HG03439 (cell line): ENCODE results near the gene ESRRA.

ENCODE experiments used
- ATAC-seq: cut with Tn5 transposase; IDR thresholded peaks from one replicate; pipeline ENCODE4 v1.9.1; 2021; ENCODE audit warnings: mild to moderate bottlenecking, moderate library complexity; ENCODE audit not compliant: unreplicated experiment

Gene ESRRA

DNA sequence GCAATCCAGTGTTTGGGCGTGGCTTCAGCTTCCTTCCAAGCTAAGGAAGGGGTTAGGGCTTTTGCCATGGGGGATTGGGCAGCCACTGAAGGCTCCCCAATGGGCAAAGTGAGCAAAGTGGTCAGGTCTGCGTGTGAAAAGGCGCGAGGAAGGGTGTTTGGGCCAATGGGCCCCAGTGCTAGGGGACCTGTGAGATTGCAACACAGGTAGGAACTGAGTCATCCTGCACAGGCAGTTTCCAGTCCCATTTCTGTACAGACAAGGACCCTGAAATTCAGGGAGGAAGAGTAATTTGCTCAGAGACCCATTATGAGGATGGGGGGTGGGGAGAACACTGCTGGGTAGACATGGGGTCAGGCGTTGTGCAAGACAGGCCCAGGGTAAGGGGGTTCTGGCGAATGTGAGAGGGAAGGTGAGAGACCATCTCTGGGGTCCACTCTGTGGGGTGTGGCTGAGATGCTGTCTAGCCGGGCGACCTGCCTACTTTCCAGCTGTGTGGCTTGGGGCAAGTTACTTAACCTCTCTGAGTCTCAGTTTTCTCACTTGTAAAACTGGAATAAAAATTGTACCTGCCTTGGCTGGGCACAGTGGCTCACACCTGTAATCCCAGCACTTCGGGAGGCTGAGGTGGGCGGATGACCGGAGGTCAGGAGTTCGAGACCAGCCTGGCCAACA is 42.0 kb downstream of the ESRRA start:
- ATAC-seq, result no peak

- ATAC-seq, result no peak
Observed at GRCh38 chr11:64348383-64349024, 43.2 kb downstream of the ESRRA start.

GRCh38 chr11:64349025-64349387 is 43.7 kb downstream of the ESRRA start:
- no peak for ATAC-seq

DNA sequence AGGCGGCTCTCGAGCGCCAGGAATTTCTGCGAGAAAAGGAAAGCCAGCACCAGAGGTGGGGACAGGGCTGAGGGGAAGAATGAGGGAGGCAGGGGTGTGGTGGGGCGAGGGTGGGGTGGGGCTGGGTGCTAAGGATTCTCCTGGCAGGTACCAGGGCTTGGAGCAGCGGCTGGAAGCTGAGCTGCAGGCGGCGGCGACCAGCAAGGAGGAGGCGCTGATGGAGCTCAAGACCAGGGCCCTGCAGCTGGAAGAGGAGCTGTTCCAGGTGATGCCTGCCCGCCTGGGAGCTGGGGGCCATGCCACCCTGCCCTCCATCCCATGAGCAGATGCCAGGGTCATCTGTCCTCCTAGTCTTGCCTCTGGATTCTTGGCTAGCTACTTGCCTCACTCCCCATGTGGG is 44.1 kb downstream of the ESRRA start:
- ATAC-seq, result no peak

DNA sequence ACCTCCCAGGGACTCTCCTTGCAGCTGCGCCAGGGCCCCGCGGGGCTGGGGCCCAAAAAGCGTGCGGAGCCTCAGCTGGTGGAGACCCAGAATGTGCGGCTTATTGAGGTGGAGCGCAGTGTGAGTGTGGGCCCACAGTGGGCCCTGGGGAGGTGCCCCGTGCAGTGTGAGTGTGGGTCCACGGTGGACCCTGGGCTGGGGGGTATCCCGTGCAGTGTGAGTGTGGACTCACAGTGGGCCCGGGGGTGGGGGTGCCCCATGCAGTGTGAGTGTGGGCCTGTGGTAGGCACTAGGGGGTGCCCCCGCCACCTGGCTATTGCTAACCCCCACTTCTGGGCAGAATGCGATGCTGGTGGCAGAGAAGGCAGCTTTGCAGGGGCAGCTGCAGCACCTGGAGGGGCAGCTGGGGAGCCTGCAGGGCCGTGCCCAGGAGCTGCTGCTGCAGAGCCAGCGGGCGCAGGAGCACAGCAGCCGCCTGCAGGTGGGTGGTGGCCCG is 45.9 kb downstream of the ESRRA start:
- ATAC-seq, result no peak

DNA sequence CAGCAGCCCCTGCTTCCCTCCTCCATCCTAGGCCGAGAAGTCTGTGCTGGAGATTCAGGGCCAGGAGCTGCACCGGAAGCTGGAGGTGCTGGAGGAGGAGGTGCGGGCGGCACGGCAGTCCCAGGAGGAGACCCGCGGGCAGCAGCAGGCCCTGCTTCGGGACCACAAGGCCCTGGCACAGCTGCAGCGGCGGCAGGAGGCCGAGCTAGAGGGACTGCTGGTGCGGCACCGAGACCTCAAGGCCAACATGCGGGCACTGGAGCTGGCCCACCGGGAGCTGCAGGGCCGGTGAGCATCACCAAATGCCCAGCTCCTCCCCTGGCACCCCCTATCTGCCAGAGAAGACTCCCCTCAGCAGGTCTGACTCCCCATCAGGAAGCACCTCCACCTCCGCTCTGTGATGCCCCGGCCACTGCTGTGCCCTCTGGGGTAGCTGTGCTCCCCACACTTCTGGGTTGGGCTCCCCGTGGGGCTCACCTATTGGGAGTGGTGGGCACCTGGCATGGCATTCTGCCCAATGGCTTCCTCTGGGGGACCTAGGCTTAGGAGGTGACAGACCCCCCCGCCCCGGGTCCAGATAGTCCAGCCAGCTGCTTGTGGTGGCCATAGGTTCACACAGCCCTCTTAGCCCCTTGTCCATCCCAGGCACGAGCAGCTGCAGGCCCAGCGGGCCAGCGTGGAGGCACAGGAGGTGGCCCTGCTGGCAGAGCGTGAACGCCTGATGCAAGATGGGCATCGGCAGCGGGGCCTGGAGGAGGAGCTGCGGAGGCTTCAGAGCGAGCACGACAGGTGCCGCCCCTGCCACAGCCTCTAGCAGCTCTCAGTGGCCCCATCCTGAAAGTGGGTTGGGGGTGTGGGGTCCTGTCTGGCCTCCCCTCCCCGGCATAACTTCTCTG is 47.0 kb downstream of the ESRRA start:
- ATAC-seq, result no peak

GRCh38 chr11:64352995-64353714 is 47.8 kb downstream of the ESRRA start:
- ATAC-seq, result no peak

DNA sequence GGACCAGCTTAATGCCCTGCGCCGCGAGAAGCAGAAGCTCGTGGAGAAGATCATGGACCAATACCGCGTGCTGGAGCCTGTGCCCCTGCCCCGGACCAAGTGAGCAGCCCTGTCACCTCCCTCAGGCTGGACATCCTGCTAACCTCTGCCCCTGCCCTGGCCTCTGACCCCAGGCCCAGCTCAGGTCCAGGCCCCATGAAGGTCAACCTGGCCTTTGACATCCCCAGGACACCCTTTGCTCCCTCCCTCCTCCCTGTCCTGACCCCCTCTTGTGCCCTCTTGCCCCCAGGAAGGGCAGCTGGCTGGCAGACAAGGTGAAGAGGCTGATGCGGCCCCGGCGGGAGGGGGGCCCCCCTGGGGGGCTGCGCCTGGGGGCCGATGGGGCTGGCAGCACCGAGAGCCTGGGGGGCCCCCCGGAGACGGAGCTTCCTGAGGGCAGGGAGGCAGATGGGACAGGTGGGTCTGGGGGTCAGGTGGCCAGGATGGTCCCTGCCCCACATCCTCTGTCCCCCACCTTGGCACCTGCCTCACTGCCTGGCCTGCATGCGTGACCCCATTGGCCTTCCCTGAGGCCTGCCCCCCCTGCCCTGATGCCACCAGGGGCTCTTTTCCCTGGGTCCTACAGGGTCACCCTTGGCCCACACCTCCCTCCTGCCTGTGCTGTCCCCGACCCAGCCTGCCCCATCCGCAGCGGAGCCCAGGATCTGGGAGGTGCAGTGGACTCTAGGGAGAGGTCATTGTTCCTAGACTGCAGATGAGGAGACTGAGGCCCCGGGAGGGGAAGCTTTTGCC is 48.6 kb downstream of the ESRRA start:
- ATAC-seq, result no peak

DNA sequence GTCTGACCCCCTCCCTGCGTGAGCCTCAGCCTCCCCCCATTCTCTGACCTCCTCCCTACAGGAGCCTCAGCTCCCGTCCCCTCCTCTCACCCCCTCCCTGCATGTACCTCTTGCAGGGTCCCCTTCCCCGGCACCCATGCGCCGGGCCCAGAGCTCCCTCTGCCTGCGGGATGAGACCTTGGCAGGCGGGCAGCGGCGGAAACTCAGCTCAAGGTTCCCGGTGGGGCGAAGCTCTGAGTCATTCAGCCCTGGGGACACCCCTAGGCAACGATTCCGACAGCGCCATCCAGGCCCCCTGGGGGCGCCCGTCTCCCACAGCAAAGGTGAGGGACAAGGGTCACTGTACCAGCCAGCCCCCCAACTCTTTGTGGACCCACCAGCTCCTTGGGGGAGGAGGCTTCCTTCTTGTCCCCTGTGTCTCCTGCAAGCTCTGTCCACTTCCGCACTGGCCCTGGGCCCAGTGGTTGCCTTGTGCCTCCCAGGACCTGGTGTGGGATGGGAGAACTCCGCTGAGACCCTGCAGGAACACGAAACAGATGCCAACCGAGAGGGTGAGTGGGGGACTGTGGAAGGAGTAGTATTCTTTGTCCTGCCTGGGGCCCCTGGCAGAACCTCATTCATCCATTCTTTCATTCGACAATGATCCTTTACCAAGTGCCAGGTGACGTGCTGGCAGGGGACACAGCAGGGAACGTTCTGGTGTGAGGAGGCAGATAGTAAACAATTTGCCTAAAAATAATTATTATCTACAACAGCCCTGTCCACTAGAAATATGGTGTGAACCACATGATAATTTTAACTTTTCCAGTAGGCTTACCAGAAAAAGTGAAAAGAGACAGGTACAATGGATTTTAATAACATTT is 50.0 kb downstream of the ESRRA start:
- no peak for ATAC-seq

DNA sequence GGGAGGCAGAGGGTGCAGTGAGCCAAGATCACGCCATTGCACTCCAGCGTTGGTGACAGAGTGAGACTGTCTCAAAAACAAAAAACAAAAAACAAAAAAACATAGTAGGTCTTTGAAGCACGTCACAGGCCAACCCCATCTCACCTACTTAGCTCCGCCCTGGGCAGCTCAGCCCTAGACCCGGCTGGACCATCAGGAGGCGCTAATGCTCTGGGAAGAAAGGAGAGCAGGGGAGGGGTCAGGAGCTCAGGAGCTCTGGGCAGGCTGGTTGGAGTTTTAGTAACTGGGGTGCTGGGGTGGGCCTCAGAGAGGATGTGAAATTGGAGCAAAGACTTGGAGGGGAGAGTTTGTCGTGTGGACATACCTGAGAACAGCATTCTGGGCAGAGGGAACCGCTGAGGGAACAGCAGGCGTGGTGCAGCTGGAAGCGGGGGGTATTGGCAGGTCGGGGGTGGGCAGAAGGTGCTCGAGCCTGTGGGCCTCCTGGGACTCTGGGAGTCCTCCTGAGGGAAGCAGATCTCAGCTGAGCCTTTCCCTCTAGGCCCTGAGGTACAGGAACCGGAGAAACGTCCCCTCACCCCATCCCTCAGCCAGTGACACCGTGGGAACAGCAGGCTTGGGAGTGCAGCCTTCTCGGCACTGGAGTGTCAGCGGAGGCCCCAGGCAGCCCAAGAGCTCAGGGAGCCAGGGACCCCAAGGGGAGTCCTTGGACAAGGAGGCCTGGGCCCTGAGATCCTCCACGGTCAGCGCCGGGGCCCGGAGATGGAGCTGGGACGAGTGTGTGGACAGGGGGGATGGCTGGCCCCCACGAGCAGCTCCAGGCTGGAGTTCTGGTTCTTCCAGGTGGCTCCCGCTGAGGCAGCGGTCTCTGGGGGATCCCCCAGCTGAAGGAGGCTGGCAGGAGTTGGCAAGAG is 51.4 kb downstream of the ESRRA start:
- no peak for ATAC-seq

- no peak for ATAC-seq
Observed at GRCh38 chr11:64357446-64357845, 52.1 kb downstream of the ESRRA start.

GRCh38 chr11:64357904-64358535 is 52.7 kb downstream of the ESRRA start:
- no peak for ATAC-seq

DNA sequence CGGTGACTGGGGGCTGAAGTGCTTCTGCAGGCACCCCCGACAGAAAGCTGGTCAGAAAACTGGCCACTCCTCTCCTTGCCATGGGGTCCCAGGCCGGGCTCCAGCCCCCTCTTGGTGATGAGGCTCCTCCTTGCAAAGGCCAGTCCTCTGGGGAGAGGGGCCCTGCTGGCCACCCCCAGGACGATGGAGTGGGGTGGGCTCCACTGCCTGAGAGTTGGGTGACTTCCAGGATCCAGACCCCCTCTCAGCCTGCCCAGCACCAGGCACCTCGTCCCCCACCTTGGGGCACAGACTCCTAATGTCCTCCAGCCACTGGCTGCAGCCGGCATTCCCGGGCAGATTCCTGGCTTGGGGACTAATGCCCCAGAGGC is 53.2 kb downstream of the ESRRA start:
- no peak for ATAC-seq

- ATAC-seq, result no peak
Observed at GRCh38 chr11:64358907-64359711, 53.8 kb downstream of the ESRRA start, which contains the start of gene RPS6KA4. Gene RPS6KA4, plus strand, starts transcription at chr11:64359162. Its CDS starts 74 bp downstream, at chr11:64359236.

DNA sequence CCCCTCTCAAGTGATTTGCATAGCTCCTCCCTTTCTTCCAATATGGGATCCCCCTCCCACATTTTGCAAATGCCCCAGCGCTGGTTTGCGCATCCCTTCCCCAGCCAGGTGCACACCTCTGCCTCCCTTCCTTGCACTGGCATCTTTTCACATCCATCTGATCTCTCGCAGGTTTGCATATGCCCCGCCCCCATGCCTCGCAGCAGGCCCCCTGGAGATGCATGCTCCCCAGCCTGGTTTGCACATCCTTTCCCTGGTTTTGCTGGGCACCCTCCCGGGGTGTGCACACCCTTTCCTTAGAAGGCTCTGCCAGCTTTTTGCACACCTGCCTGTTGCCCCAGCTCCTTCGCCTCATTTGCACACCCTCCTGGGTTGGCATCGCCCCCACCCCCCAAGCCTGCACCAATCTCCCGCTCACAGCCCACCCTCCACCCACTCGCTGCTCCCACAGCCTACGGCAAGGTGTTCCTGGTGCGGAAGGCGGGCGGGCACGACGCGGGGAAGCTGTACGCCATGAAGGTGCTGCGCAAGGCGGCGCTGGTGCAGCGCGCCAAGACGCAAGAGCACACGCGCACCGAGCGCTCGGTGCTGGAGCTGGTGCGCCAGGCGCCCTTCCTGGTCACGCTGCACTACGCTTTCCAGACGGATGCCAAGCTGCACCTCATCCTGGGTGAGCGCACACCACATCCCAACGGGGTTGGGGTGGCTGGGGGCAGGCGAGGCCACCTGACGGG is 54.6 kb downstream of the ESRRA start:
- ATAC-seq, result no peak

DNA sequence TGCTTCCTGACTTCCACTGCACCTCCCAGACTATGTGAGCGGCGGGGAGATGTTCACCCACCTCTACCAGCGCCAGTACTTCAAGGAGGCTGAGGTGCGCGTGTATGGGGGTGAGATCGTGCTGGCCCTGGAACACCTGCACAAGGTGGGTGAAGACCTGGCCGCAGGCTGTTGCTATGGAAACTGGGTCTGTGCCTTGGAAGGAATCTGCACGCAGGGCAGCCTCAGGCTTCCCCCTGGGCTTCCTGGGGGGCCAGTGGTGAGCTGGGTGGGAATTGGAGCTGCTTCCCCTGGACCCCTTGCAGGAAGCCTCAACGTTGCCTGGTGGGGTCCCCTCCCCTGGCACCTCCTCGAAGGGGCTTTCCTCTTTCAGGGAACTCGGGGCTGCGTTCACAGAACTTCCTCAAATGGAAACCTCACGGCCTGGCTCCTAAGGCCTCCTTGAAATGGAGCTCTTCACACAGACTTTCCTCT is 55.2 kb downstream of the ESRRA start:
- ATAC-seq, result no peak
